Measurements from ENCODE around the gene FOXG1. TPM values are rescaled to one million over a fixed set of nuclear protein-coding genes. Genes with fewer than 3 reads are reported as not detected.

FOXG1 gene
- total RNA-seq, result not detected

- TF ChIP-seq, protein P1, sequence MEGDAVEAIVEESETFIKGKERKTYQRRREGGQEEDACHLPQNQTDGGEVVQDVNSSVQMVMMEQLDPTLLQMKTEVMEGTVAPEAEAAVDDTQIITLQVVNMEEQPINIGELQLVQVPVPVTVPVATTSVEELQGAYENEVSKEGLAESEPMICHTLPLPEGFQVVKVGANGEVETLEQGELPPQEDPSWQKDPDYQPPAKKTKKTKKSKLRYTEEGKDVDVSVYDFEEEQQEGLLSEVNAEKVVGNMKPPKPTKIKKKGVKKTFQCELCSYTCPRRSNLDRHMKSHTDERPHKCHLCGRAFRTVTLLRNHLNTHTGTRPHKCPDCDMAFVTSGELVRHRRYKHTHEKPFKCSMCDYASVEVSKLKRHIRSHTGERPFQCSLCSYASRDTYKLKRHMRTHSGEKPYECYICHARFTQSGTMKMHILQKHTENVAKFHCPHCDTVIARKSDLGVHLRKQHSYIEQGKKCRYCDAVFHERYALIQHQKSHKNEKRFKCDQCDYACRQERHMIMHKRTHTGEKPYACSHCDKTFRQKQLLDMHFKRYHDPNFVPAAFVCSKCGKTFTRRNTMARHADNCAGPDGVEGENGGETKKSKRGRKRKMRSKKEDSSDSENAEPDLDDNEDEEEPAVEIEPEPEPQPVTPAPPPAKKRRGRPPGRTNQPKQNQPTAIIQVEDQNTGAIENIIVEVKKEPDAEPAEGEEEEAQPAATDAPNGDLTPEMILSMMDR (IDR thresholded peaks at IDR 0.05; ENCODE audit: low read depth), result no peak
These were observed at the start of gene FOXG1 for GRCh38 chr14:28766469-28766955. Gene FOXG1 (plus strand): TSS chr14:28766787. CDS start chr14:28767280, 493 bp downstream.

GRCh38 chr14:28719130-28719529 is 47.5 kb upstream of the FOXG1 start:
- TF ChIP-seq, protein P1 (IDR thresholded peaks at IDR 0.05; ENCODE audit: low read depth), result no peak

DNA sequence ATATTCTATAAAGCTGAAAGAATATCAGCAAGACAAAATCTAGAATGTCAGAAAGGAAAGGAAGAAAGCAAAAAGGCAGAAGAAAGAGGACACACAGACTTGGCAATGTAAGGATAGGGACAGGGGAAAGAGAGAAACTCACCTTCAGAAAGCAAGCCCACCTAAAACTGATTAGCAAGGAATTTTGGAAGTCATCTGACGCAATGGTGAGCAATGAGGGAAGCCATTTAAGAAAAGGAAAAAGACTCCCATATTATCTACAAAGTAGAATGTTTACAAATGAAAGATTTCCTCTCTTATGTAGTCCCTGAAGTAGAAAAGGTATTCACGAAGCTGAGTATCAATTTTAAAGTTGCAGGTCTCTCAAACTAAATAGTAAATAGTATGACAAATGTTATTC is 35.2 kb upstream of the FOXG1 start:
- TF ChIP-seq, protein P1 (IDR thresholded peaks at IDR 0.05; ENCODE audit: low read depth), result no peak

- TF ChIP-seq, protein P1 (IDR thresholded peaks at IDR 0.05; ENCODE audit: low read depth), result no peak
These were observed 24.3 kb upstream of the FOXG1 start for GRCh38 chr14:28742171-28742846.

DNA sequence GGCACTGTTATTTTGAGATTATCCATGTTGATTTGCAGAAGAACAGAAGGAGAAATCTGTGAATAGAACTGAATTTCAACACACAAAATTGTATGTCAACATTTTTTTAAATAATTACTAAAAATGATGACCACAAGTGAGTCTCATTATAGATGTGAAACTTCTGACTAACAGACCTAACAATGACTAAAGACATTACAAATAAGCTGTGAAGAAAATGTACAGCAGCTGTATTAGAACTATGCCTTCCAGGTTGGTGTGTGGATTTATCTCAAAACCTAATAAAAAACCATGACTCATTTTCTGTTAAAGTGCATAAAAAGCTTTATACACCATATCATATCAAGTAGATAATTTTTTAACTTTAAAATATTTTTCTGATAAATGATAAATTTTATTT is 22.5 kb upstream of the FOXG1 start:
- TF ChIP-seq, protein P1 (IDR thresholded peaks at IDR 0.05; ENCODE audit: low read depth), result no peak

- TF ChIP-seq, protein P1 (IDR thresholded peaks at IDR 0.05; ENCODE audit: low read depth), result no peak
These were observed 21.4 kb upstream of the FOXG1 start for GRCh38 chr14:28745176-28745575.

DNA sequence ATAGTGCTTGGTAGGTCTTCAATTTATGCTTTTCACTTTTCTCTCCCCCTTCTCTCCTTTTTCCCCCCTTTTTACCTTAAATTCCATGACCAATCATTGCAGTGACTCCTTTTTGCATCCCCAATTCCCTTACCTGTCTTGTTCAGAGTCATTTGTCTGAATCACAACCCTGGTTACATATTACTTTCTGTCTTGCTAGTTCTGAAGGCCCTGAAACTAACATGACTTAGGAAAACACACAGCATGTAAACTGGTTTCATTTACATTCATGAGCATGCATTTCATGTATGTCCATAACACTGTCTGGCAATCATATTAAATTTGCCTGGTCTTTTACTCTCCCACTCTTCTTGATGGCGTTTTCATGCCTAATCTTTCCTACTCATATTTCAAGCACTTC is 20.3 kb upstream of the FOXG1 start:
- TF ChIP-seq, protein P1 (IDR thresholded peaks at IDR 0.05; ENCODE audit: low read depth), result no peak
